ENCODE results near the gene ARMC9. TPM values are rescaled to one million over a fixed set of nuclear protein-coding genes. Genes with fewer than 3 reads are reported as not detected.

ARMC9 gene
- total and polyA plus RNA-seq, 2 of the 13 experiments (the other 11 are each of a cell fraction or from before 2014, with no cell fraction given), result 9.1 to 12.8 TPM

- CTCF ChIA-PET (ENCODE audit: low intra/inter-chr PET ratio, low total read pairs), result no interaction called here
- FAIRE-seq (no peak), ATAC-seq (no peak), DNase-seq (ENCODE audit: low spot score) (no peak)
- Histone ChIP-seq H3K36me3 (replicated peaks in 1 of 2; ENCODE audit: control insufficient read depth in 1 of 2, insufficient read depth in 2 of 2, low read length in 2 of 2) (no peaks in the 10 kb centered on the region; a peak in 1 of 5 replicates), H3K27me3 (ENCODE audit: control insufficient read depth in 1 of 2, insufficient read depth in 2 of 2, low read length in 2 of 2) (no peaks in the 10 kb centered on the region), H3K9me3 (ENCODE audit: low read length) (no peaks in the 10 kb centered on the region), H4K20me1 (ENCODE audit: insufficient read depth, low read length) (no peaks in the 10 kb centered on the region), H3K27ac (ENCODE audit: extremely low read length, insufficient read depth, low read length) (no peak overlapping the region), H3K9ac (ENCODE audit: insufficient read depth, low read depth, low read length) (no peak overlapping the region), H3K4me2 (ENCODE audit: low read depth, low read length) (no peak overlapping the region), H3K79me2 (ENCODE audit: insufficient read depth, low read length) (no peaks in the 10 kb centered on the region), H3K4me3 (replicated peaks in 1 of 3; ENCODE audit: insufficient read depth in 1 of 3, low read depth in 2 of 3, low read length in 3 of 3) (no peak overlapping the region), H3K4me1 (ENCODE audit: insufficient read depth, low read length) (peaks cover 4% of the 10 kb centered on the region), H2AFZ (ENCODE audit: low read length) (no peak overlapping the region)
- in situ Hi-C loops (cut with HindIII; ENCODE audit: extremely low pct_ligation_motif_present, low pct_unique_long_range_greater_than_20kb) (no loop called here), intact Hi-C loops (cut with micrococcal nuclease; ENCODE audit: unreplicated experiment) (loop anchor here (2.0 kb wide), 1 partner anchor 53 kb away; no protein-coding TSS in a partner anchor)
- 93% methylated on average over 9 of the region's 11 CpGs for WGBS (ENCODE audit: low lambda C conversion rate)
- TF ChIP-seq NFYB (CRISPR knock-in tag; IDR thresholded peaks at IDR 0.05), result no peak
- no peak for TF ChIP-seq ZNF883 (CRISPR knock-in tag; IDR thresholded peaks at IDR 0.05; ENCODE audit: not compliant biosample characterization)
- no peak for TF ChIP-seq POLR2AphosphoS5 (IDR thresholded peaks at IDR 0.05; ENCODE audit: low read depth, low read length)
- no peak for TF ChIP-seq ZNF484 (CRISPR knock-in tag; IDR thresholded peaks at IDR 0.05; ENCODE audit: borderline replicate concordance, low read depth)
- TF ChIP-seq ZNF224 (CRISPR knock-in tag; IDR thresholded peaks at IDR 0.05), result no peak
- no peak for TF ChIP-seq DMAP1 (CRISPR knock-in tag; IDR thresholded peaks at IDR 0.05)
- TF ChIP-seq SMAD1 (CRISPR knock-in tag; IDR thresholded peaks at IDR 0.05; ENCODE audit: borderline replicate concordance, low read depth), result no peak
- no peak for TF ChIP-seq CAMTA2 (CRISPR knock-in tag; IDR thresholded peaks at IDR 0.05; ENCODE audit: borderline replicate concordance)
- TF ChIP-seq, protein P1, sequence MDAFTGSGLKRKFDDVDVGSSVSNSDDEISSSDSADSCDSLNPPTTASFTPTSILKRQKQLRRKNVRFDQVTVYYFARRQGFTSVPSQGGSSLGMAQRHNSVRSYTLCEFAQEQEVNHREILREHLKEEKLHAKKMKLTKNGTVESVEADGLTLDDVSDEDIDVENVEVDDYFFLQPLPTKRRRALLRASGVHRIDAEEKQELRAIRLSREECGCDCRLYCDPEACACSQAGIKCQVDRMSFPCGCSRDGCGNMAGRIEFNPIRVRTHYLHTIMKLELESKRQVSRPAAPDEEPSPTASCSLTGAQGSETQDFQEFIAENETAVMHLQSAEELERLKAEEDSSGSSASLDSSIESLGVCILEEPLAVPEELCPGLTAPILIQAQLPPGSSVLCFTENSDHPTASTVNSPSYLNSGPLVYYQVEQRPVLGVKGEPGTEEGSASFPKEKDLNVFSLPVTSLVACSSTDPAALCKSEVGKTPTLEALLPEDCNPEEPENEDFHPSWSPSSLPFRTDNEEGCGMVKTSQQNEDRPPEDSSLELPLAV (CRISPR knock-in tag; conservative IDR thresholded peaks at IDR 0.05; ENCODE audit: low read depth), result no peak
- TF ChIP-seq IRF1 (CRISPR knock-in tag; IDR thresholded peaks at IDR 0.05; ENCODE audit: low read depth), result no peak
- TF ChIP-seq ZNF180 (CRISPR knock-in tag; IDR thresholded peaks at IDR 0.05; ENCODE audit: borderline replicate concordance, low read depth), result no peak
- no peak for TF ChIP-seq SAFB2 (CRISPR knock-in tag; IDR thresholded peaks at IDR 0.05; ENCODE audit: borderline replicate concordance, low read depth)
- BruUV-seq (replicated peaks), result no TSS peak
- POLR2A ChIA-PET, result no interaction called here
Measured at GRCh38 chr2:231359948-231360347, 161.5 kb downstream of the ARMC9 start.

Measured in HepG2 (cell line).